CD14-positive monocyte (primary cell): ENCODE measurements around the gene GTPBP6. TPM values are rescaled to one million over a fixed set of nuclear protein-coding genes. Genes with fewer than 3 reads are reported as not detected.

Source experiments
- DNase-seq, 3 donors: peaks; one replicate each; pipeline ENCODE4 v3.0.0-alpha.2; 2011 to 2022
- H2AFZ ChIP-seq: 2 replicates; pipeline ENCODE4 v1.6.0; 2012; ENCODE audit warnings: mild to moderate bottlenecking, low read depth, low read length, inconsistent platforms; ENCODE audit not compliant: insufficient read depth, poor library complexity, severe bottlenecking
- H3K27ac ChIP-seq, 2 donors: 1 replicate in 1 of 2; 2 replicates in 1 of 2; pipeline ENCODE4 v1.5.1; 2012 to 2013; ENCODE audit warnings: low read length in 2 of 2, control low read depth in 1 of 2, inconsistent platforms in 1 of 2, low read depth in 1 of 2, mild to moderate bottlenecking in 1 of 2
- H3K27me3 ChIP-seq, 2 donors: one replicate each; pipeline versions ENCODE4 v1.6.0 to v1.6.1; 2011 to 2013; ENCODE audit warnings: low read length in 2 of 2; ENCODE audit not compliant: control insufficient read depth in 2 of 2, insufficient read depth in 2 of 2
- H3K36me3 ChIP-seq, 2 donors: replicated peaks in 1 of 2; 1 replicate in 1 of 2; 2 replicates in 1 of 2; pipeline versions ENCODE4 v1.5.1 to v1.6.1; 2012 to 2013; ENCODE audit warnings: low read length in 2 of 2, control low read depth in 1 of 2, inconsistent platforms in 1 of 2, mild to moderate bottlenecking in 1 of 2; ENCODE audit not compliant: insufficient read depth in 2 of 2, control insufficient read depth in 1 of 2
- H3K4me1 ChIP-seq, 2 donors: 1 replicate in 1 of 2; 2 replicates in 1 of 2; pipeline versions ENCODE4 v1.5.1 to v1.6.1; 2012 to 2013; ENCODE audit warnings: low read length in 2 of 2, control low read depth in 1 of 2, inconsistent platforms in 1 of 2, mild to moderate bottlenecking in 1 of 2, moderate library complexity in 1 of 2; ENCODE audit not compliant: insufficient read depth in 2 of 2, control insufficient read depth in 1 of 2
- H3K4me2 ChIP-seq: replicated peaks from 2 replicates; pipeline ENCODE3; 2012; ENCODE audit warnings: low read length, moderate library complexity, mild to moderate bottlenecking; ENCODE audit not compliant: poor library complexity, severe bottlenecking; ENCODE audit errors: extremely low read depth
- H3K4me3 ChIP-seq, 3 experiments: fragments of 200-600 bp in 1 of 3; sonication (generic) in 1 of 3; replicated peaks in 1 of 3; 1 replicate in 2 of 3; 2 replicates in 1 of 3; pipeline ENCODE4 v1.5.1; 2011 to 2013; ENCODE audit warnings: low read length in 3 of 3, mild to moderate bottlenecking in 3 of 3, control low read depth in 2 of 3, low read depth in 2 of 3, inconsistent platforms in 1 of 3, moderate library complexity in 1 of 3
- H3K79me2 ChIP-seq: 2 replicates; pipeline ENCODE4 v1.6.0; 2012; ENCODE audit warnings: mild to moderate bottlenecking, control low read depth, inconsistent platforms, low read length, moderate library complexity; ENCODE audit not compliant: insufficient read depth
- H3K9ac ChIP-seq: 2 replicates; pipeline ENCODE4 v1.6.0; 2017; ENCODE audit warnings: low read length, mild to moderate bottlenecking; ENCODE audit not compliant: insufficient read depth, poor library complexity, severe bottlenecking
- H3K9me3 ChIP-seq, 2 donors: replicated peaks in 1 of 2; 1 replicate in 1 of 2; 2 replicates in 1 of 2; pipeline versions ENCODE4 v1.5.1 to v1.6.1; 2012 to 2013; ENCODE audit warnings: low read length in 2 of 2, control low read depth in 1 of 2; ENCODE audit not compliant: control insufficient read depth in 1 of 2, insufficient read depth in 1 of 2
- H4K20me1 ChIP-seq: 2 replicates; pipeline ENCODE4 v1.6.0; 2012; ENCODE audit warnings: mild to moderate bottlenecking, low read length, control low read depth, moderate library complexity; ENCODE audit not compliant: insufficient read depth
- H3K27ac Mint-ChIP-seq, 7 donors: one replicate each; pipeline ENCODE4 v1.8.0; 2020; ENCODE audit warnings: mild to moderate bottlenecking in 7 of 7, mixed read lengths in 7 of 7, moderate library complexity in 6 of 7, inconsistent platforms in 2 of 7
- H3K27me3 Mint-ChIP-seq, 3 donors: one replicate each; pipeline ENCODE4 v1.8.0; 2021 to 2022; ENCODE audit warnings: low read depth in 3 of 3, mild to moderate bottlenecking in 3 of 3, mixed read lengths in 3 of 3, moderate library complexity in 3 of 3, inconsistent platforms in 1 of 3
- H3K36me3 Mint-ChIP-seq, 2 donors: one replicate each; pipeline ENCODE4 v1.8.0; 2020; ENCODE audit warnings: mixed read lengths in 2 of 2, inconsistent platforms in 1 of 2, mild to moderate bottlenecking in 1 of 2
- H3K4me1 Mint-ChIP-seq: one replicate; pipeline ENCODE4 v1.8.0; 2020; ENCODE audit warnings: mild to moderate bottlenecking, mixed read lengths
- H3K4me3 Mint-ChIP-seq, 2 donors: one replicate each; pipeline ENCODE4 v1.8.0; 2020; ENCODE audit warnings: mild to moderate bottlenecking in 2 of 2, mixed read lengths in 2 of 2, moderate library complexity in 1 of 2
- H3K9me3 Mint-ChIP-seq, 7 donors: one replicate each; pipeline ENCODE4 v1.8.0; 2020 to 2022; ENCODE audit warnings: mixed read lengths in 7 of 7, mild to moderate bottlenecking in 6 of 7, moderate library complexity in 6 of 7, inconsistent platforms in 2 of 7
- CTCF ChIP-seq: fragments of 200-600 bp; IDR thresholded peaks from one replicate; pipeline ENCODE4 v1.8.0; 2022; ENCODE audit warnings: antibody characterized with exemption, mild to moderate bottlenecking
- WGBS: methylation state at CpG from one replicate; pipeline ENCODE4 v1.1.5; 2013; ENCODE audit warnings: missing lambda C conversion rate; ENCODE audit not compliant: insufficient coverage; 5-methylcytosine and 5-hydroxymethylcytosine counted together
- intact Hi-C, 2 donors: fragments of 100-400 bp; cut with micrococcal nuclease; formaldehyde crosslinking; loops; one replicate each; pipeline versions ENCODE4 v1.15.0 to v1.15.1; 2023
- polyA plus RNA-seq, 3 donors: library from polyadenylated mRNA; depleted of rRNA in 1 of 3; unstranded in 2 of 3; stranded (reverse) in 1 of 3; fragments of 300-500 nt in 2 of 3; fragments of >200 nt in 1 of 3; fragmentation: Illumina TruSeq in 2 of 3; gene quantifications; 1 replicate in 2 of 3; 2 replicates in 1 of 3; pipeline ENCODE4 v1.2.3, GENCODE V29; 2012 to 2021

GTPBP6 gene
- polyA plus RNA-seq, 3 donors: 17.2 to 39.3 (median 27.0) TPM

- H3K9ac ChIP-seq: no peak overlapping the region
- H3K4me3 ChIP-seq: no peak overlapping the region
- Mint-ChIP-seq H3K4me1 (peaks cover 6% of the 10 kb centered on the region), H3K9me3 (peaks cover 0 to 12% (median 3%) of the 10 kb centered on the region in 7 donors), H3K27ac (peak overlapping the region in 1 of 7 donors; percentile 32), H3K4me3 (no peak overlapping the region), H3K36me3 (peaks cover 41 to 48% of the 10 kb centered on the region in 2 donors), H3K27me3 (peaks cover 0 to 4% (median 0%) of the 10 kb centered on the region in 3 donors)
- peaks cover 11% of the 10 kb centered on the region for H4K20me1 ChIP-seq
- no peak overlapping the region for H2AFZ ChIP-seq
- H3K4me1 ChIP-seq: peaks cover 0 to 3% of the 10 kb centered on the region in 2 donors
- intact Hi-C loops: no loop called here
- H3K36me3 ChIP-seq: peaks cover 59 to 69% of the 10 kb centered on the region in 2 donors
- 96% methylated on average over 26 of the region's 34 CpGs for WGBS
- no peak for DNase-seq
- no peaks in the 10 kb centered on the region for H3K27me3 ChIP-seq
- H3K27ac ChIP-seq: no peak overlapping the region
- H3K79me2 ChIP-seq: peaks cover 14% of the 10 kb centered on the region
- H3K4me2 ChIP-seq: no peak overlapping the region
- no peaks in the 10 kb centered on the region for H3K9me3 ChIP-seq
- TF ChIP-seq CTCF: no peak
Observed at GRCh38 chrX:314049-314448, 4.5 kb downstream of the GTPBP6 start.

DNA sequence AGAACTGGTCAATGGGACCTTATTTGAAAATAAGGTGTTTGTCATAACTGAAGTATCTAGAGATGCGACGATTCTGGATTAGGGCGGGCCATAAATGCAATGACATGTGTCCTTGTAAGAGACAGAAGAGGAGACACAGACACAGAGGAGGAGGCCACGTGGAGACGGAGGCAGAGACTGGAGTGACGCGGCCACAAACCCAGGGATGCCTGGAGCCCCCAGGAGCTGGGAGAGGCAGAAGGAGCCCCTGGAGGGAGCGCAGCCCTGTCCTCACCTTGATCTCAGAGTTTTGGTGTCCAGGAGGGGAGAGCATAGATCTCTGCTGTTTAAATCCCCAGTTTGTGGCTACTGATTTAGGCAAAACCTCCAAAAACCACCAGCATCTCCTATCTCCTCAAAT is 5.0 kb downstream of the GTPBP6 start:
- no peak overlapping the region for H3K27ac ChIP-seq

More for the DNA sequence above, 5.0 kb downstream of the GTPBP6 start:
- H3K9me3 Mint-ChIP-seq: peaks cover 0 to 12% (median 3%) of the 10 kb centered on the region in 7 donors
- no peak overlapping the region for H3K4me2 ChIP-seq
- no peak overlapping the region for H2AFZ ChIP-seq
- H4K20me1 ChIP-seq: peaks cover 11% of the 10 kb centered on the region
- peaks cover 6% of the 10 kb centered on the region for H3K4me1 Mint-ChIP-seq
- H3K79me2 ChIP-seq: peaks cover 14% of the 10 kb centered on the region
- H3K4me1 ChIP-seq: peaks cover 0 to 3% of the 10 kb centered on the region in 2 donors
- no peaks in the 10 kb centered on the region for H3K9me3 ChIP-seq
- peaks cover 0 to 4% (median 0%) of the 10 kb centered on the region in 3 donors for H3K27me3 Mint-ChIP-seq
- WGBS: 100% methylated on average over 7 of the region's 8 CpGs
- peak overlapping the region in 3 of 7 donors; percentile 3 to 65 (median 46) for H3K27ac Mint-ChIP-seq
- intact Hi-C loops: no loop called here
- no peak overlapping the region for H3K9ac ChIP-seq
- H3K36me3 ChIP-seq: peaks cover 62 to 73% of the 10 kb centered on the region in 2 donors
- DNase-seq: no peak
- TF ChIP-seq CTCF: no peak
- H3K4me3 Mint-ChIP-seq: no peak overlapping the region
- H3K27me3 ChIP-seq: no peaks in the 10 kb centered on the region
- no peak overlapping the region for H3K4me3 ChIP-seq
- peaks cover 42 to 53% of the 10 kb centered on the region in 2 donors for H3K36me3 Mint-ChIP-seq
